ENCODE results near the gene NTRK3.

NTRK3 gene

DNA sequence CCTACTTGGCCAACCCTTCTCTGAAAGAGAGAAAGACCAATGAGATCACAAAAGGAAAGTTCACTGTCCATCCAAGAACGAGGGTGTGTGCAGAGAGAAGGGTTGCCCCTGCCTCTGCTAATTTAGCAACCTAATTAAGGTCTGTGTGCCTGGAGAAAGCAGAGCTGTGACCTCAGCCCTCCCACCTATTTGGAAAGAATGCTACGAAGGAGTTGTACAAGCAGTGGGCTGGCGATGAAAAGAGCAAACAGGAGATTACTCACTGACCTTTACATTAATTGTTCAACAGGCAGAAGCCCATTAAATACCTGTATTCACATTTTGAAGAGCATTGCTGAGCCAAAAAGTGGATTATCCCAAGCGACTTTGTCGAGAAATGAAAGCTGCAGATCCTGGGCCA, 314.9 kb downstream of the NTRK3 start:
- TF ChIP-seq, protein P1, sequence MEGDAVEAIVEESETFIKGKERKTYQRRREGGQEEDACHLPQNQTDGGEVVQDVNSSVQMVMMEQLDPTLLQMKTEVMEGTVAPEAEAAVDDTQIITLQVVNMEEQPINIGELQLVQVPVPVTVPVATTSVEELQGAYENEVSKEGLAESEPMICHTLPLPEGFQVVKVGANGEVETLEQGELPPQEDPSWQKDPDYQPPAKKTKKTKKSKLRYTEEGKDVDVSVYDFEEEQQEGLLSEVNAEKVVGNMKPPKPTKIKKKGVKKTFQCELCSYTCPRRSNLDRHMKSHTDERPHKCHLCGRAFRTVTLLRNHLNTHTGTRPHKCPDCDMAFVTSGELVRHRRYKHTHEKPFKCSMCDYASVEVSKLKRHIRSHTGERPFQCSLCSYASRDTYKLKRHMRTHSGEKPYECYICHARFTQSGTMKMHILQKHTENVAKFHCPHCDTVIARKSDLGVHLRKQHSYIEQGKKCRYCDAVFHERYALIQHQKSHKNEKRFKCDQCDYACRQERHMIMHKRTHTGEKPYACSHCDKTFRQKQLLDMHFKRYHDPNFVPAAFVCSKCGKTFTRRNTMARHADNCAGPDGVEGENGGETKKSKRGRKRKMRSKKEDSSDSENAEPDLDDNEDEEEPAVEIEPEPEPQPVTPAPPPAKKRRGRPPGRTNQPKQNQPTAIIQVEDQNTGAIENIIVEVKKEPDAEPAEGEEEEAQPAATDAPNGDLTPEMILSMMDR (IDR thresholded peaks at IDR 0.05; ENCODE audit: low read depth, low read length, missing control alignments) = no peak
- DNase-seq (ENCODE audit: low read depth) = no peak
- H3K4me3 ChIP-seq (ENCODE audit: low read depth, low read length) = no peak overlapping the region
- in situ Hi-C loops (cut with HindIII; ENCODE audit: low sequenced_read_pairs) = no loop called here

DNA sequence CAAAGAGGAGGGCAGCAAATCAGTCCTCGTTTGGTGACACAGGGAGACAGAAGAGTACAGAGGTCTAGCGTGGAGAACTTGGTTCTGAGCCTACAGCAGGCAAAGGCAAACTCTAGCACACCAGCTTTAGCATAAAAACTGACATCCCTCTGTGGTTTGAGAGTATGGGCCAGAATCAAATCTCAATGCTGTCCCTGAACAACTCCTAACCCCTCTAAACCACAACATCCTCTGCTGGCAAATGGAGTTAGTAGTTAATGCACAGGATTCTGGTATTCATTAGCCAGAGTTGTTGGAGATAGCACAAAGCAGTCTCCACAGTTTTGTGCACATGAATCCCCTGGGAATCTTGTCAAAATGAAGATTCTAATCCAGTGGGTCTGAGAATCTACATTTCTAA, 315.8 kb downstream of the NTRK3 start:
- no peak overlapping the region for H3K4me3 ChIP-seq (ENCODE audit: low read depth, low read length)
- TF ChIP-seq, protein P1 (IDR thresholded peaks at IDR 0.05; ENCODE audit: low read depth, low read length, missing control alignments) = no peak
- in situ Hi-C loops (cut with HindIII; ENCODE audit: low sequenced_read_pairs) = no loop called here
- peak; percentile 24 for DNase-seq (ENCODE audit: low read depth)

- H3K4me3 ChIP-seq (ENCODE audit: low read depth, low read length) = no peak overlapping the region
- TF ChIP-seq, protein P1 (IDR thresholded peaks at IDR 0.05; ENCODE audit: low read depth, low read length, missing control alignments) = no peak
- DNase-seq (ENCODE audit: low read depth) = no peak
- in situ Hi-C loops (cut with HindIII; ENCODE audit: low sequenced_read_pairs) = no loop called here
Observed at GRCh38 chr15:87939848-87940457, 316.6 kb downstream of the NTRK3 start.

- TF ChIP-seq, protein P1 (IDR thresholded peaks at IDR 0.05; ENCODE audit: low read depth, low read length, missing control alignments) = no peak
- in situ Hi-C loops (cut with HindIII; ENCODE audit: low sequenced_read_pairs) = no loop called here
- H3K4me3 ChIP-seq (ENCODE audit: low read depth, low read length) = no peak overlapping the region
- no peak for DNase-seq (ENCODE audit: low read depth)
Observed at GRCh38 chr15:87938031-87938430, 318.5 kb downstream of the NTRK3 start.

- no peak overlapping the region for H3K4me3 ChIP-seq (ENCODE audit: low read depth, low read length)
- in situ Hi-C loops (cut with HindIII; ENCODE audit: low sequenced_read_pairs) = no loop called here
- no peak for DNase-seq (ENCODE audit: low read depth)
- TF ChIP-seq, protein P1 (IDR thresholded peaks at IDR 0.05; ENCODE audit: low read depth, low read length, missing control alignments) = no peak
Observed at GRCh38 chr15:87935583-87935982, 321.0 kb downstream of the NTRK3 start.

GRCh38 chr15:87931584-87931983, 325.0 kb downstream of the NTRK3 start:
- DNase-seq (ENCODE audit: low read depth) = no peak
- in situ Hi-C loops (cut with HindIII; ENCODE audit: low sequenced_read_pairs) = no loop called here
- TF ChIP-seq, protein P1 (IDR thresholded peaks at IDR 0.05; ENCODE audit: low read depth, low read length, missing control alignments) = no peak
- no peak overlapping the region for H3K4me3 ChIP-seq (ENCODE audit: low read depth, low read length)
